Subcutaneous adipose tissue (tissue), 4 donors: ENCODE results near the gene DTD1. TPM values are rescaled to one million over a fixed set of nuclear protein-coding genes. Genes with fewer than 3 reads are reported as not detected.

Experiments used
- total RNA-seq, 4 donors: library from RNA; depleted of rRNA; stranded (reverse); fragments of >200 nt; gene quantifications; one replicate each; pipeline ENCODE4 v1.1.0, GENCODE V29; 2016
- TF ChIP-seq, protein P1 (sequence below): fragments of 450-650 bp; IDR thresholded peaks from one replicate; pipeline ENCODE4 v1.5.1; 2016; ENCODE audit warnings: low read depth, mild to moderate bottlenecking, control low read depth, antibody characterized with exemption, moderate library complexity

DTD1 gene
- total RNA-seq, 4 donors from 2014 or later: 15.8 to 31.3 (median 28.7) TPM

DNA sequence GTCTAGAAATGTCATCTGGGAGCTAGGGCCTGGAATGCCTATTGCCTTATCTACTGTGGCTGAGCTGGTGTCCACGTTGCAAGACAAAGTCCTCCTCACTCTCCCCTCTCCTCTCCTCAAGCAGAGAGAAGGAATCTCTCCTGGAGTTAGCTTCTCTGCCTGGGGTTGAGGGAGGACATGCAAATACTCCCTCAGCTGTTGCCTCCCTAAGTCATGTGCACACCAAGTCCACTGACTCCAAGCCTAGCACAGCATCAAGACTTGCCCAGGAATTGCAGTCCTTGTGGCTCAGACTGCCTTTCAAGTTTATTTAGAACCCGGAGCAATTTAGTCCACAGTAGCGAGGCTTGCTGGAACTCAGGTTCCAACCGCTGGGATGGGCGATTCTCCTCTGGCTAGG lies 187.8 kb downstream of the DTD1 start:
- TF ChIP-seq, protein P1, sequence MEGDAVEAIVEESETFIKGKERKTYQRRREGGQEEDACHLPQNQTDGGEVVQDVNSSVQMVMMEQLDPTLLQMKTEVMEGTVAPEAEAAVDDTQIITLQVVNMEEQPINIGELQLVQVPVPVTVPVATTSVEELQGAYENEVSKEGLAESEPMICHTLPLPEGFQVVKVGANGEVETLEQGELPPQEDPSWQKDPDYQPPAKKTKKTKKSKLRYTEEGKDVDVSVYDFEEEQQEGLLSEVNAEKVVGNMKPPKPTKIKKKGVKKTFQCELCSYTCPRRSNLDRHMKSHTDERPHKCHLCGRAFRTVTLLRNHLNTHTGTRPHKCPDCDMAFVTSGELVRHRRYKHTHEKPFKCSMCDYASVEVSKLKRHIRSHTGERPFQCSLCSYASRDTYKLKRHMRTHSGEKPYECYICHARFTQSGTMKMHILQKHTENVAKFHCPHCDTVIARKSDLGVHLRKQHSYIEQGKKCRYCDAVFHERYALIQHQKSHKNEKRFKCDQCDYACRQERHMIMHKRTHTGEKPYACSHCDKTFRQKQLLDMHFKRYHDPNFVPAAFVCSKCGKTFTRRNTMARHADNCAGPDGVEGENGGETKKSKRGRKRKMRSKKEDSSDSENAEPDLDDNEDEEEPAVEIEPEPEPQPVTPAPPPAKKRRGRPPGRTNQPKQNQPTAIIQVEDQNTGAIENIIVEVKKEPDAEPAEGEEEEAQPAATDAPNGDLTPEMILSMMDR: no peak

GRCh38 chr20:18778690-18779392 lies 191.0 kb downstream of the DTD1 start:
- TF ChIP-seq, protein P1: no peak

DNA sequence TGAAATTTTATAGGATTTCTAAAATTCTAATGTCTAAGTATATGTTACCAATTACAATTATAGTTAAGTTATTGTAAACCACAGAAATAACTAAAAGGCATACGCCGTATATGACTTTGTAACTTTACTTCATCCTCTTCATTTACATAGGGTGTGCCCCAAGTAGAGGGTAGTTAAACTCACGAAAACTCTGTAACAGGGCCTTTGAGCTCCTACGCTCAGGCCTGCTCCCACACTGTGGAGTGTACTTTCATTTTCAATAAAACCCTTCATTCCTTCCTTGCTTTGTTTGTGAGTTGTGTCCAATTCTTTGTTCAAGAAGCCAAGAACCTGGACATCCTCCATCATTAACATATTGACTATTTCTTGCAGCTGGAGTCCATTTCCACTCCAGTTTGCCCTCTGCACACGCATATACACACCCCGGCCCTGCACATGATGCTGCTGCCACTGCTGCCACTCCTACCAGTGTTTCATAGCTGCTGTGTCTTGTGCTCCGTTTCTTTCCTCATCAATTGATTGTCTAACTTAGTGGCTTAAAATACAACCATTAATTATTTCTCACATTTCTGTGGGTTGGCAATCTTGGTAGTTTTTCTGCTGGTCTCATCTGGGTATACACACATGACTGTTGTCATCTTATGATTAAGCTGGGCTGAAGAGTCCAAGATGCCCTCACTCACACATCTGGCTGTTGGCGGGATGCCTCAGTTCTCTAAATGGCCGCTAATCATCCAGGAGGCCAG lies 192.7 kb downstream of the DTD1 start:
- TF ChIP-seq, protein P1: no peak

DNA sequence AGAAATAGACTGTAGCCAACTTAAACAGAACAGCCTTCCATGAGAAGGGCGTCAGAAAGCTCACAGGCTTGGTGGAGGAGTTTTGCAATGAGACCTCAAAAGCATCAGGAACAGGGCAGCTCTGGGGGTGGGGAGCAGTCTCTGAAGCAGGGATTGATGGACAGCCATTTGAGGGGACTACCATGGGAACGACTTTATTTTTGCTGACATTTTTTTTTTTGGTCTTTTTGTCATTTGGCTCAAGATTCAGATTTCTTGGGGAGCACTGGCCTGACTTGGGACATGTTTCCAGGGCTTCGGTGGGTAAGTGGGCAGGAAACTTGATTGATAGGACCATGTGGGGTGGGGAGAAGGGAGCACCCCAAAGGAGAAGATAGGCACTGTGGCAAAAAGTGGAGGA lies 193.7 kb downstream of the DTD1 start:
- TF ChIP-seq, protein P1: no peak

DNA sequence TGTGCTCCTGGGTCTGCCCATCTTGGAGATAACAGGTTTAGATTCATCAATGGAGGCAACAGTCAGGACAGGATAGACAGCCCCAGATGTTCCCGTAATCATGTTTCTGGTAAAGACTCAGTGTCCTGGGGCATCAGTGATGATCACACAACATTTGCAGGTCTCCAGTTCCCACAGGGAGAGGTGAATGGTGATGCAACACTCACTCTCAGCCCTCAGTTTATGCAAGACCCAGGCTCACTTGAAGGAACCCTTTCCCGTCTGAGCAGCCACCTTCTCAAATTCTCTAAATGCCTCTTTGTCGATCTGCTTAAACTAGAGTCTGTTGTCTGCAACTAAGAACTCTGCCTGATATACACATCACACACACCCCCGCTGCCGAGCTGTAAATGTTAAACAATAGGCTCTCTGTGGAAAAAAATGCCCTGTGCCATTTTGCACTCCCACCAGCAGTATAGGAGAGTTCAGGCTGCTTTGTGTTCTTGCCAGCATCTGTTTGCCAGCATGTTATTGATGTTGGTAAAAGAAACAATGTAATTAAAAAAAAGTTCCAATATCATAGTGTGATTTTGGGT lies 195.6 kb downstream of the DTD1 start:
- TF ChIP-seq, protein P1: no peak

DNA sequence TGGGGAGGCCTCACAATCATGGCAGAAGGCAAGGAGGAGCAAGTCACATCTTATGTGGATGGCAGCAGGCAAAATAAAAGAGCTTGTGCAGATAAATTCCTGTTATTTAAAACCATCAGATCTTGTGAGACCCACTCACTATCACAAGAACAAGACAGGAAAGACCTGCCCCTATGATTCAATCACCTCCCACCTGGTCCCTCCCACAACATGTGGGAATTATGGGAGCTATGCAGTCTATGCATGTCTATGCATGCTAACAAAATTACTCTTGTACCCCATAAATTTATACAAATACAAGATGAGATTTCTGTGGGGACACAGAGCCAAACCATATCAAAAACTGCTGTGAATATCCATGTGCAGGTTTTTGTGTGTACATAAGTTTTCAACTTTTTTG lies 200.2 kb downstream of the DTD1 start:
- TF ChIP-seq, protein P1: no peak

- TF ChIP-seq, protein P1: no peak
These were observed 202.9 kb downstream of the DTD1 start for GRCh38 chr20:18790787-18791186.
